Glomerular endothelial cell (primary cell): ENCODE measurements around the gene PSPC1. TPM values are rescaled to one million over a fixed set of nuclear protein-coding genes. Genes with fewer than 3 reads are reported as not detected.
"Not testable (repeated sequence)": the region's sequence is repeated elsewhere in the genome, so short reads cannot be mapped to it uniquely, and the experiment has no call there.

Source experiments
- DNase-seq: peaks from one replicate; pipeline ENCODE4 v3.0.0-alpha.2; 2011; ENCODE audit warnings: low read depth, low spot score; ENCODE audit errors: extremely low read depth
- total RNA-seq: library from RNA; depleted of rRNA; stranded (reverse); fragments of >200 nt; gene quantifications from 2 replicates; pipeline ENCODE4 v1.2.3, GENCODE V29; 2015

Gene PSPC1
- total RNA-seq, 1 donor from 2014 or later = 62.3 TPM

DNA sequence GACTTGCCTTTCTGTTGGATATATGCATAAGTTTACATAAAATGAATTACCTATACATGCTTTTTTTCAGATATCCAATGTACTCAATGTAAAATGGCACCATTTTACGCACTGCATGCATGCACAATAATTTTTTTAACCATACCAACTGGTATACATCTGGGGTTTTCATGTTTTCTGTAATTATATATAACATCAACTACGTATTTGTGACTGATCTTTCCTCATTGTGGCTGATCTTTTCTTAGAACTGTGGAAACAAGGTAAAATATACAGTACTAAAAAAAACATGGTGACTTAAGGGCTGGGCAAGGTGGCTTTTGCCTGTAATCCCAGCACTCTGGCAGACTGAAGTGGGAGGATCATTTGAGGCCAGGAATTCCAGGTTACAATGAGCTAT, 18.5 kb downstream of the PSPC1 start:
- DNase-seq = no peak

DNA sequence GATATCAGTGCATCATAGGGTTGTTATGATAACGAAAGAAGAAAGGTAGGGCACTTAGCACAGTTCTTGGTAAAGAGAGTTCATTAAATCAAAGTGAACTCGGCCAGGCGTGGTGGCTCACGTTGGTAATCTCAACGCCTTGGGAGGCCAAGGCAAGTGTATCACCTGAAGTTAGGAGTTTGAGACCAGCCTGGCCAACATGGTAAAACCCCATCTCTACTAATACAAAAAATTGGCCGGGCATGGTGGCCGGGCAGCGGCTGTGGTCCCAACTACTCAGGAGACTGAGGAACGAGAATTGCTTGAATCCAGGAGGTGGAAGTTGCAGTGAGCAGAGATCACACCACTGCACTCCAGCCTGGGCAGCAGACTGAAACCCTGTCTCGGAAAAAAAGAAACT, 19.1 kb downstream of the PSPC1 start:
- no peak for DNase-seq

DNA sequence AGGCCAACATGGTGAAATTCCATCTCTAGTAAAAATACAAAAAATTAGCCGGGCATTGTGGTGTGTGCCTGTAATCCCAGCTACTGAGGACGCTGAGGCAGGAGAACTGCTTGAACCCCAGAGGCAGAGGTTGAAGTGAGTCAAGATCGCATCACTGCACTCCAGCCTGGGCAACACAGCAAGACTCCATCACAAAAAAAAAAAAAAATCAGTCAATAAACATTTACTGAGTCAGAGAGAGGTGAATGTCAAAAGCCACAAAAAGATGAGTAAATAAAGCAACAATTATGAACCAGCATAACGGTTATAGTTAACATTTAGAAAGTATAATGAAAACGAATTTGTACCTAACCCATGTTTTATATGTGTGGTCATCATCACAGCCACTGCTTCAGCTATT, 23.1 kb downstream of the PSPC1 start:
- no peak for DNase-seq

DNA sequence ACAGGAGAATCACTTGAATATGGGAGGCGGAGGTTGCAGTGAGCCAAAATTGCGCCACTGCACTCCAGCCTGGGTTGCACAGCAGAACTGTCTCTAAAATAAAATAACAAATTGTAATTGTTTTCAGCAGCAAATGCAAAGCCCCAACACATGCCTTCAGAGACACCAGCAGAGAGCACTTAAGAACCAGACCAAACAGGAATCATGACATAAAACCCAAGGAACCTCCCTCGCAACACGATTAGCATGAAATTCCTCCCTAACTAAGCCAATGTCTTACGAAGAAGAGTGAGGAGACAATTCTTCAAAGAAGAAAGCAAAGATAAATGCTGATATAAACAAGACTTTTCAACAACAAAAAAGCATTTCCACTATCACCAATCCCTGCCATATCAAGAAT, 40.1 kb downstream of the PSPC1 start:
- DNase-seq = no peak

DNA sequence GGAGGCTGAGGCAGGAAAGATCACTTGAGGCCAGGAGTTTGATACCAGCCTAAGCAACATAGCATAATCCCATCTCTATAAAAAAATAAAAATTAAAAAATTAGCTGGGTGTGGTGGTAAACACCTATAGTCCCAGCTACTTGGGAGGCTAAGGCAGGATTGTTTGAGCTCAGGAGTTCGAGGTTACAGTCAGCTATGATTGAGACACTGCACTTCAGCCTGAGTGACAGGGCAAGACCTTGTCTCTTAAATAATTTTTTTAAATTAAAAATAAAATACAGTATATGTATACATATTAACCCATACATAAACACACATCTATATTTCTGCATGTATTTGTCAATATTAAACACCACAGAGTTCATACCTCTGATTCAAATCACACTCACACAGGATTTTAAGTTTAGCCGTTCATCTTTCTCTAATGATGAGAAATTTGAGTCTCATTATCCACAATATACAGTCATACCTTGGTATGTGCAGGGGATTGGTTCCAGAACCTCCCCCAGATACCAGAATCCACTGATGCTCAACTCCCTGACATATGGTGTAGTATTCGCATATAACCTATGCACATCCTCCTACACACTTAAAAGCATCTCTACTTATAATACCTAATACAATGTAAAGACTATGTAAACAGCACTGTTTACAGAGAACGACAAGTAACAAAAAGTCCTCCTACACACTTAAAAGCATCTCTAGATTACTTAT, 44.7 kb downstream of the PSPC1 start:
- DNase-seq = no peak

DNA sequence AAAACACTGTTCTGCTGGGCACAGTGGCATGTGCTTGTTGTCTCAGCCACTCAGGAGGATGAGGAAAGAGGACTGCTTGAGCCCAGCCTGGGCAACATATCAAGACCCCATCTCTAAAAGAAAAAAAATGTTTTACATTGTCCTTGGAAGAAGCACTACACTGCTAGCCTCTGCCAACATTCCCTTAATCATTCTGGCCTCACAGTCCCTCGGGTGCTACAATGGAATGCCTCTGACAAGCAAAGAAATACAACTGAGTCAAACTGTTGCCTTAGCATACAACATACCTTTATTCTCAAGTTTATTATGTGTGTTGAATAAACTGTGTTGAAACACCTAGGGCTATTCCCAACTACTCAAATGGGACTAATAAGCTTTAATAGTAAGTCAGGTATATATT, 56.1 kb downstream of the PSPC1 start:
- no peak for DNase-seq

DNA sequence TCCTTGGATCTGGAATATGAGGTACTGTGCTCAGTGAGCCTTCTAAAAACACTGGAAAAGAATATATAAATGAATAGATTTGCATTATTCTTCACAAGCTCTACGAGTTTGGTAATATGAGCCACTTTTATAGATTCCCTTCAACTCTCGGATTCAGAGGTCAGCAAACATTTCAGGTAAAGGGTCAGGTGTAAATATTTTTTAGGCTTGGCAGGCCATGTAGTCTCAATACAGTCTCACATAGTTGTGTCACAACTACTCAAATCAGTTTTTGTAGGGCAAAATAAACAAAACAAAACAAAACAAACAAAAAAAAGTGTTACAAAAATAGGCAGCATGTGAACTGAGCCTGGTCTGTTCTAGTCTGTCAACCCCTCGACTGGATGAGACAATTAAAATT, 57.4 kb downstream of the PSPC1 start:
- no peak for DNase-seq

DNA sequence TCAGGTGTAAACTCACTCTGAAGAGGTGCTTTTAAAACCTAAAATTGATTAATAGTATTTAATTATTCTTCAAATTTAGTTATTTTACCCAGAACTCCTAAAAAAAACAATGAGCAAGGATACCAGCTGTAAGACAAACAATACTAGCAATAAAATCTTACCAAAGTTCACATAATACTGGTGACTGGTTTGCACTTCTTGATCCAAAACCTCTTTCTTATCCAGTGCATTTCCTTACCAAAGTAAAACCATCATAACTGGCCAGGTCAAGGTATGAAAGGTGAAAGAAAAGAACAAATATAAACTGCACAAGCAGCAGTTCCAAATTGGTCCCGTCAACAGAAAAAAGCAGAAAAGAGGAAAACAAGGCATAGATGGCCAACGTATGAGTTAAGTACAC, 62.7 kb downstream of the PSPC1 start:
- DNase-seq = no peak

DNA sequence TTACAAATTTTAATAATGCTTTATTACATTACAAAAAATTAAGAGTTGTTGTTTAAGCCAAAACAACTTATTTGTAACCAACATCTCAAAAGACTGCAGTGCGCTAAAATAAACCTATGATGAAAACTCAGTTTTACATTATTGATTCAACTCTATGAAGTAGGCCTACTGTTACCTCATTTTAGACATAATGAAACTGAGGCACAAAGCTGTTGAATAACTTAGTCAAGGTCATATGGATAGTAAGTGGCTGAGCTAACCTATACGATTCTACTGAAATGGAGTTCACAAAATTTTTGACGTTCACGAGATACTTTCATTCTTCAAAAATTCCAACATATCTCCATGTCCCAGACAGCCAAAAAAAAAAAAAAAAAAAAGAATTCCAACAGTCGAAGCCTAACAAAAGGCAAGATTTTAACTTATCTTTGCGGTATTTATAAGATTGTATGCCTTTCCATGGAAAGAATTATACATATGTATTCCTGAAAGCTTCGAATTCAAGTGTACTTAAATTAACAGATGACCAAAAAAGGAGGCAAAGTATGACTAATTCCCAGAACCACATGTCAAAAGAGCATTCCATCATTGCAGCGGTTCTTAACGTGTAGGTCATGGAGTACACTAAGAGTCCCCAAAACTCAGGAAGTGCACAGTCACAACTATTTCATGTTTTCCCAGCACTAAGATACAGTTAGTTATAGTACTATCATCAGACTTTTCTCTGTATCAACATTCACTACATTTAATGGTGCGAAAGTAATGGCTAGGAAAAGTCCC, 69.4 kb downstream of the PSPC1 start:
- DNase-seq = peak; percentile 48

DNA sequence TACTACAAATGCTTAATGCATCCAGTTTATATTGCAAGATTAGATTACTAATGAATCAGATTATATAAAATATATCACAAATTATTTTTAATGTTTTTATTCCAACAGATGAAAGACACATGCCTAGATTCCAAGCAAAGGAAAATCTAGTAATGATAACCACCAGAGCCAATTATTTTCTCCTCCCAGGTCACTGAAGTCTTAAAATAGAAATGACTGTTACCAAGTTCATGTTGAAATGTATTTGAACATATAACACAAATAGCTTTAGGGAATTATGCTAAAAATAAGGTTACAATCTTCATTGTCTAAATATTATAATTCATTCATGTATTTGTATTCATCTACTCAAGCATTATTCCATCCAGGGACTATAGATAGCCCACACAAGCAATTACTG, 73.0 kb downstream of the PSPC1 start:
- DNase-seq = not testable (repeated sequence)

DNA sequence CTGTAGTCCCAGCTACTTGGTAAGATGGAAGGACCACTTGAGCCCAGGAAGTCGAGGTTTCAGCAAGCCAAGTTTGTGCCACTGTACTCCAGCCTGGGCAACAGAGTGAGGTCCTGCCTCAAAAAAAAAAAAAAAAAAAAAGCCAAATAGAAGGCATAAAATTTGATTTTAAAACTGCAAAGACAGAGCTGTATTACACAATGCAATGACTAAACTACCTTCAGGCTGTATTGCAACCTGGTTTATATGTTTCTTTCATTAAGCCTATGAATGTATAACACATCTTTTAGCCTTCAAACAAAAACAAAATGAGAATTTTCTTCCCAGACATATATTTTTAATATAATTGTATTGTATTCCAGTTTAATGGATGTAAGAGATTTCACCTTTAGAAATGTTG, 73.7 kb downstream of the PSPC1 start:
- not testable (repeated sequence) for DNase-seq

DNA sequence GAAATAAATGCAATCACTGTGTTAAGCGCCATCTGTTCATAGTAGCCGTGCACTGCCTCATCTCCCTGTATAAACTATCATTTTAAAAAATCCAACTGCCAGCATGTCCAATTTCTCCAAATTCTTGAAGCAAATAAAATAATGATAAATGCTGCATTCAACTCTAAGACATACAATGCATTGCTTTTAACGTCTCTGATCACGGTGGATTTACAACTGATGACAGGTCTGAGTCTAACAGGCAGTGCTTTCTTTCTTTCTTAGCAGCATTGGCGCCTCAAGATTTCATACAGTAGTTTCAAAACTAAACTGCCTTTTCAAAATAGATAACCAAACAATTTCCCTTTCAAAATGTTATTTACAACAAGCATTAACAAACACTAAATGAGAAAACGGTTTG, 78.5 kb downstream of the PSPC1 start:
- DNase-seq = not testable (repeated sequence)

DNA sequence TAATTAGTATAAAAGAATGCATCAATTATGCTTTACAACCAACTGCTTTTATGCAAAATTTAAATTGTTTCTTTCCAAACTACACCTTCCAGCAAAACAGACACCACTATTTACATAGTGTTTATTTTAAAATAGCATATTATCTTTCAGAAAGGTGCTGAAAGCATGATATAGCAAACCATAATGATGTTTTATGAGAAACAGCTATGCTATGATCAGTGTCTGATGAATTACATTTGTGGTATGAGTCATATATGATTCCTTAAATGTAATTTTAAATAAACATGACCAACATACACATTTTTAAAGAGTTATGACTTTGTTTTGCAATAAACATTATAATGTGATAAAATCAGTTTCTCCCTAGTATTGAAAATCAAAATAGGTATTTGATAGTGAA, 81.1 kb downstream of the PSPC1 start:
- not testable (repeated sequence) for DNase-seq

DNA sequence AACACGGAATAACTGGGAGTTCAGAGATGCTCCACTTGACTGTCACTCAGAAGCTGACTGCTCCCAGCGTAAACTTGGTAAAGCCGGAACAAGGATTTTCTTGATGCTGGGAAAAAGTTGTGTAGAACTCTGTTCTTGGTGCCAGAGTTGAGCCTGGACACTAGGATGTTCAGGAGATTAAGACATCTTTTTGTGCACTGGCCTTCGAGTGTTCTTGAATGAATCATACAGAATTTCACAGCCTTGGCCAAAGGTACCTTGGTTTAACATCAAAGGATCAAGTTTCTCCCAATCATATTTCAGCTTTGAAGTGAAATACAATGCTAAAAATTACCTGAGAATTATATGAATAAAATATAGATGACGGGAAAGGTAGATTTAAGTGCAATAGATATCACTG, 81.8 kb downstream of the PSPC1 start:
- DNase-seq = not testable (repeated sequence)

DNA sequence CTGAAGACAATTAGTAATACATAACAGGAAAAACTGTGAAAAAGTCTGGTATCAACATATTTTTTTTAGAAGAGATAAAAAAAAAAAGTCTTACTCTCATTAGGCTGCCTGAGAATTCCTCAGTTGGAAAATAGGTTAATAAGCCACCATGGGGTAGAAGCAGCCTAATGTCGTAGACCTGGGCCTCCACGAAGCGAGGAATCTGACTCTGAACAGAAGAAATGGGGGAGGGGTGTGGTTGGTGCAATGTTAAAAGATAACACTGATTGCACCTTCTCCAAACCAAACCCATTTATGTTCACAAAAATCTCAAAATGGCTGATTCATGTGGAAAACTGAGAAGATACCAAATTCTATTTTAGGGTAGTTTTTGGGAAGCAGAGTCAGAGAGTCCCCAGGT, 86.9 kb downstream of the PSPC1 start:
- DNase-seq = no peak

DNA sequence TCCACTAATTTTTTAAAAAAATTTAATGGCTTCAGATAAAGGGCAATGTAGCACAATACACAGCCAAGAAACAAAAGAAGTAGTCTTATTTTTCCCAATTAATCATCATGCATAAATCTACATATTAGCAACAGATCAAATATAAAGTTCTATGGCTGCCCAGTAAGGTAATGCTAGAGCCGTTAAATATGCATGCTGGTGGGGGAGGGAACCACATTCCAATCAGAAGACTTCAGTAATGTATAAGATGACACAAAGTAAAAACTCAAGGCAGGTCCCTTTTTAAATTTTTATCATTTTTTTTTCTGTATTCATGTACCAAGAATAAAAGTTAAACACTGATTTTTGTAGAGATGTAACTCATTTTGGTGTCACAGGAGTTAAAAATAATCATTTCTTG, 87.3 kb downstream of the PSPC1 start:
- DNase-seq = no peak

DNA sequence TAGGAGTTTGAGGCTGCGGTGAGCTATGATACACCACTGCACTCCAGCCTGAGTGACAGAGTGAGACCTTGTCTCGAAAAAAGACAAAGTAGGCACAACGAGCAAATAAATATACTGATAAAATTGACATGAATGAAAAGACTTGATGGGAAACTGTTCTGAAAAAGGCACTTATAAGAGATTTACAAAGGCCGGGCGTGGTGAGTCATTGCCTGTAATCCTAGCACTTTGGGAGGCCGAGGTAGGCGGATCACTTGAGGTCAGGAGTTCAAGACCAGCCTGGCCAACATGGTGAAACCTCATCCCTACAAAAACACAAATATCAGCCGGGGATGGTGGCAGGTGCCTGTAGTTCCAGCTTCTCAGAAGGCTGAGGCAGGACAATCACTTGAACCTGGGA, 91.3 kb downstream of the PSPC1 start:
- not testable (repeated sequence) for DNase-seq

DNA sequence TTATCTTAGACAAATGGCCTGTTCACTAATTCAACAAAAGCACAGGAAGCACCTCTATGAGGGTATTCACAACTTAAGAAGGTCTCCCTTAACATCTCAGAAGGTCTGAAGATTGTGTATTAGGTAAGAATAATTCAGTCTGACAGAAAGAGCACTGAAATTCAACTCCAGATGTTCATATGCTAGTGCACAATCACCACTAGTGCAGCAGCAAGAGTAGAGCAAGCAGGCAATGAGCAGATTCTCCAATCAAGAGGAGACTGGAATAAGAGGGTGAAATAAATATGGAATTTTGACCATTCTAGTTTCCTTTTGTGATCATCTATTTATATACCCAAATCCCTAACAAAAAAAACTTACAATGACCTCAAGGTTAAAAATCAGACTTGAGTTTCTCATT, 97.3 kb downstream of the PSPC1 start:
- no peak for DNase-seq

DNA sequence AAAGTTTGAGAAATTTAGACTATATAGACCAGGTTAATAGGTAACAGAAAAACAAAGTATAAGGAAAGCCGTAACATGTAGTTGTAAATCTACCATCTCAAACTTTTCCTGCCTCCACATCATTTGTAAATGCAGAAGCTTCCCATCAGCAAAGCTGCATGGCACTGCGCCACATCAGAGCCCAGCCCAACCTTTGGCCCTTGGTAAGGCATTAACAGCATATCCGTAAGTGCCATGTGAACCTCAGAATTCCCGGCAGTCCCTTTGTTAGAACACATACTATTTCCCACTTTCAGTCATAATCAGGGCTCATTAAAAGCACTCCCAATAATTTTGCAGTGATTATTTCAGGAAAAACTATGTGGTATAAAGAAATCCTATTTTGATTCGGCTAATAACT, 97.7 kb downstream of the PSPC1 start:
- no peak for DNase-seq

DNA sequence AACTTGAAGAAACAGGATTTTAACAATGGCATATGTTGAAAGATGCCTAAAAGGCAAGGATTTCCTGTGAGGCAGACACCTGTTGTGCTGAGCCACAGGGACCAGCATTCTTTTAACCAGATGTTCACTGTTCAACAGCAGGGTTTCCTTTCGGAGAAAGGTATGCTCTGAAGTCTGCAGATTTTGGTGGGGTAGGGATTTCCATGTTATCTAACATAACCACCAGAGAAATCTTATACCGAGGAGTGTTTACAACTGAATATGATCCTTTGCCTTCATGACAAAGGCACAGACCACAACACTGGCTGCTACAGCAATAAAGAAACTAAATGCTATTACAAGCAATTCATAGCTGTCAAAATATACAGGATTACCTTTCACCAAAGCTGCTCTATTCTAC, 101.2 kb downstream of the PSPC1 start:
- no peak for DNase-seq

DNA sequence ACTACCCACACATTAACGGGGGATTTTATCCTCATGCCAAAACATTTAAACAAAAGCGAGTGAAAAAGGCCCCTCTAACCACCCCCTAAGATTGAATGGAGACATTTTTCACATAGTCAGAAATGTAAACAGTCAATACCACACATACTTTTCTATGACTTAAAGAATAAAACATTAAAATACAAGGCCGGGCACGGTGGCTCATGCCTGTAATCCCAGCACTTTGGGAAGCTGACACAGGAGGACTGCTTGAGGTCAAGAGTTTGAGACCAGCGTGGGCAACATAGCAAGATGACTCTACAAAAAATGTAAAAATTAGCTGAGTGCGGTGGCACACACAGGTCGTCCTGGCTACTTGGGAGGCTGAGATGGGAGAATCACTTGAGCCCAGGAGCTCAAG, 102.0 kb downstream of the PSPC1 start:
- DNase-seq = no peak

DNA sequence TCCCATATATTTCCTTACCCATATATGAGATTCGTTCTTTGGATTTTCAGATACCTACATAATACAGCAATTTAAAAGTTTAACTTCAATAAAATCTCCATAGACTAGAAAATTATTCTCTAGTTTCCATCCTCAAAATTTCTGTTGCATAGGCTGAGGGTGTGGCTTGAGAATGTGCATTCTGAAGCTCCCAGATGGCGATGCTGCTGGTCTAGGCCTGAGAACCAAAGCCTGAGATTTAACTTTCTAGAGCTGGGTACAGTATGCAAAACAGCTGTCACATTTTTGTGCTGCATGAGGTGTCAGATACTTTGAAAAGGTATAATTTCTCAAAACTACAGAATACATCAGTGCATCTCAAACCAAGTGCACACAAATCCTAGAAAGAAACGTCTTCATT, 106.6 kb downstream of the PSPC1 start:
- no peak for DNase-seq
